Cardiac muscle cell (in vitro differentiated cells and primary cell): Measurements from ENCODE around the gene ALDH3A1. TPM values are rescaled to one million over a fixed set of nuclear protein-coding genes. Genes with fewer than 3 reads are reported as not detected.

Source experiments
- DNase-seq, 2 donors: peaks; one replicate each; pipeline versions ENCODE4 v3.0.0 to v3.0.0-alpha.2; 2010 to 2017; ENCODE audit warnings: low read depth in 1 of 2, low spot score in 1 of 2
- H3K27ac ChIP-seq: fragments of 200-600 bp; sonication (generic); 2 replicates; pipeline ENCODE4 v1.5.1; 2016
- H3K27me3 ChIP-seq: fragments of 200-600 bp; sonication (generic); 2 replicates; pipeline ENCODE4 v1.6.0; 2016; ENCODE audit warnings: control low read depth
- H3K36me3 ChIP-seq: fragments of 200-600 bp; sonication (generic); 2 replicates; pipeline ENCODE4 v1.5.1; 2016; ENCODE audit warnings: control low read depth
- H3K4me1 ChIP-seq: fragments of 200-600 bp; sonication (generic); 2 replicates; pipeline ENCODE4 v1.8.1; 2017; ENCODE audit warnings: low read depth, mild to moderate bottlenecking, mixed run types
- H3K4me3 ChIP-seq: fragments of 200-600 bp; sonication (generic); 2 replicates; pipeline ENCODE4 v1.5.1; 2016; ENCODE audit warnings: mild to moderate bottlenecking
- H3K9me3 ChIP-seq: fragments of 200-600 bp; sonication (generic); 2 replicates; pipeline ENCODE4 v1.5.1; 2017; ENCODE audit warnings: low read depth, mild to moderate bottlenecking, control low read depth
- polyA plus RNA-seq: library from polyadenylated mRNA; unstranded; fragments of >200 nt; fragmentation: Nextera tagmentation; extraction: Ambion mirVana; gene quantifications from 2 replicates; pipeline ENCODE4 v1.2.1, GENCODE V29; 2016
- total RNA-seq: library from RNA; depleted of rRNA; stranded (reverse); fragments of >200 nt; gene quantifications from 2 replicates; pipeline ENCODE4 v1.2.3, GENCODE V29; 2016
- TF ChIP-seq, protein P1 (sequence below): IDR thresholded peaks from 2 replicates; pipeline ENCODE4 v1.5.1; 2012; ENCODE audit warnings: low read depth, mild to moderate bottlenecking, low read length

ALDH3A1 gene
- total and polyA plus RNA-seq, 2 experiments from 2014 or later = not detected

DNA sequence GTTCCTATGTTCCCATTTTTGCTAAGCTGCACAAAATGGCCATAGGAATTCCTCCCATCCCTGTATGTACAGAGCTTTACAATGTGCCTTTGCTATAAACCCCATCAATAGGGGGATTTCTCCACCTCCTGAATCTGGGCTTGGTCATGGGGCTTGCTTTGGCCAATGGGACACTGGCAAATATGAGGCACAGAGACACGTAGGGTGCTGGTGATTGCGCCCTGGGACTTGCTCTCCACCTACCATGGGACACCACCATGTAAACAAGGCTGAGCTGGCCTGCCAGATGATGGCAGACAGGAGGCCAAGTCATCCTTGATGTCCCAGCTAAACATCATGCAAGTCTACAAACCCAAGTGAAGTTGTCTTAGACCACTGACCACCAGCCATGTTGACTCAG lies 15.3 kb upstream of the ALDH3A1 start:
- TF ChIP-seq, protein P1, sequence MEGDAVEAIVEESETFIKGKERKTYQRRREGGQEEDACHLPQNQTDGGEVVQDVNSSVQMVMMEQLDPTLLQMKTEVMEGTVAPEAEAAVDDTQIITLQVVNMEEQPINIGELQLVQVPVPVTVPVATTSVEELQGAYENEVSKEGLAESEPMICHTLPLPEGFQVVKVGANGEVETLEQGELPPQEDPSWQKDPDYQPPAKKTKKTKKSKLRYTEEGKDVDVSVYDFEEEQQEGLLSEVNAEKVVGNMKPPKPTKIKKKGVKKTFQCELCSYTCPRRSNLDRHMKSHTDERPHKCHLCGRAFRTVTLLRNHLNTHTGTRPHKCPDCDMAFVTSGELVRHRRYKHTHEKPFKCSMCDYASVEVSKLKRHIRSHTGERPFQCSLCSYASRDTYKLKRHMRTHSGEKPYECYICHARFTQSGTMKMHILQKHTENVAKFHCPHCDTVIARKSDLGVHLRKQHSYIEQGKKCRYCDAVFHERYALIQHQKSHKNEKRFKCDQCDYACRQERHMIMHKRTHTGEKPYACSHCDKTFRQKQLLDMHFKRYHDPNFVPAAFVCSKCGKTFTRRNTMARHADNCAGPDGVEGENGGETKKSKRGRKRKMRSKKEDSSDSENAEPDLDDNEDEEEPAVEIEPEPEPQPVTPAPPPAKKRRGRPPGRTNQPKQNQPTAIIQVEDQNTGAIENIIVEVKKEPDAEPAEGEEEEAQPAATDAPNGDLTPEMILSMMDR = no peak
- Histone ChIP-seq H3K27ac (no peak overlapping the region), H3K9me3 (no peaks in the 10 kb centered on the region), H3K4me3 (no peak overlapping the region), H3K27me3 (no peaks in the 10 kb centered on the region), H3K4me1 (no peaks in the 10 kb centered on the region), H3K36me3 (no peaks in the 10 kb centered on the region)
- no peak for DNase-seq

DNA sequence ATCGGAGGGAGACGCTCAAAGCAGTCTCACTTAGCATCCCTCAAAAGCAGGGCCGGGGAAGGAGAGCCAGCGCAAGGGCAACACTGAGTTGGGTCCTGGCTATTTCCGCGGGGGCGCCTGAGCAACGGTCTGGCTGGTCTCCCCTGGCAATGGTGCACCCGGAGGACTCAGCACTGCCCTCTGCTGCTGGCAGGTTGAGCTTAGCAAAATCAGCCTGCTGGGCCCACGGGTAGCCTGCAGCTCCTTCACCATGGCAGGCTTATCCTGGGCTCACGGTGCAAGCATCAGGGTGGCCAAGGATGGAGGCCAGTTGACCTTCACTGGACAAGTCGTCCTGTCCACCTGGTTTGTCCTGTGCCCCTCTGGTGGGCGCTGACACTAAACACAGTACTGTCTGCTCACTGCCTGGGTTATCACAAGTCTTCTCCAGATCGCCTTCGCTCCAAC lies 14.4 kb upstream of the ALDH3A1 start:
- no peak overlapping the region for H3K4me3 ChIP-seq

DNA sequence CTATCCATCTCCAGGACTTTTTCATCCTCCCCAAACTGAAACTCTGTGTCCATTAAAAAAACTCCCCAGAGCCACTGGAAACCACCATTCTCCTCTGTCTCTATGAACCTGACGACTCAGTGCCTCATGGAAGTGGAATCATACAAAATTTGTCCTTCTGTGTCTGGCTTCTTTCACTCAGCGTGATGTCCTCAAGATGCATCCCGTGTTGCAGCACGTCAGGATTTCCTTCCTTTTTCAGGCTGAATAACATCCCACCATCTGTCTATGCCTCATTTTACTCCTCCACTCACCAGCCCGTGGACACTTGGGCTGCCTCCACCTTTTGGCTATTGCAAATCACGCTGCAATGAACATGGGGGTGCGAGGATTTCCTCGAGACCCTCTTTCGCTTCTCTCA lies 12.6 kb upstream of the ALDH3A1 start:
- no peaks in the 10 kb centered on the region for H3K36me3 ChIP-seq
- TF ChIP-seq, protein P1 = no peak
- H3K27ac ChIP-seq = no peak overlapping the region
- no peaks in the 10 kb centered on the region for H3K27me3 ChIP-seq
- H3K4me3 ChIP-seq = no peak overlapping the region
- H3K9me3 ChIP-seq = no peaks in the 10 kb centered on the region
- H3K4me1 ChIP-seq = peaks cover 6% of the 10 kb centered on the region
- no peak for DNase-seq

More for the DNA sequence above, 14.4 kb upstream of the ALDH3A1 start:
- Histone ChIP-seq H3K9me3 (no peaks in the 10 kb centered on the region), H3K4me1 (no peaks in the 10 kb centered on the region), H3K27me3 (no peaks in the 10 kb centered on the region), H3K36me3 (no peaks in the 10 kb centered on the region), H3K27ac (no peak overlapping the region)
- peak; percentile 76 to 84 for DNase-seq
- TF ChIP-seq, protein P1 = peak; percentile 90

DNA sequence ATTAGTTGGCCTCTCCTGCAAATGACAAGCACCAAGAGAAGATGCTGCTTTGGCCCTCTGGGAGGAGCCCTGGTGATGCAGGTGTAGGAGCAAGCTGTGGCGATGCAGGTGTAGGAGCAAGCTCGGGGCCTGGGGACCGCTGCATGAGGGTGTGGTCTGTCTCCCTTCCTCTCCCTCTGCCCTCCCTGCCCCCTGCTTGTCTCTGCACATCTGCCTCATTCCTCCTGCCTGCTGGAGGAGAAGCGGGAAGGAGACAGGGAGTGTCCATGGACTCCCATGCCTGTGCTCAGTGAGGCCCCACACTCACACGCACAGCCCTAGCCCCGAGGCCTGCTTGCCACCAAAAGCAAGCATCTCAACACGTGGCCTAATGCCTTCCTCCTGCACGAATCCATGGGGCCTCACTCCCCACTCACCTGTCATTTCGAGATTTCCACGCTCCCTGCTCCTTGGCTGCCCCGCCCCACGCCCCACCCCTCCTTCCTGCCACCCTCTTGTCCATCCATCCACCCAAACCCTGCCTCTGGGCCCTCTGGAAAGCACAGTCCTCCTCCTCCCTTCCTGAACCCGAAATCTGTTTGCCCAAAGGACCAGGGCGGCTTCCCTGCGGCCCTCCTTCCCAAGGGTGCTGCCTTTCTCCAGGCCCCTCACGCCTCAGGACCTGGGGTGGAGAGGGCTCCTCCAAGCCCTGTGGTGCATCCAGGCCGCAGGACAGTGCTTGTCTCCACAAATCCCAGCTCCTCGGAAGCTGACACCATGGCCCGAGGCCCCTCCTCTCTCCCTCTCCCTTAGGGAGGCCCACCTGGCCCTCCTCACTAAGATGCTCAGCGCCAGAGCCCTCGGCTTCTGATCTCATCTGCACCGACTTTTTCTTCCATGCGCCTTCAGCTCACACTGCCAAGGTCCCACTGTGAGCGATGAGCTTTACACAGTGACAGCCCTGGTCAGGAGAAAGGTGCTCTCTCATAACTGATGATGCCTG lies 11.8 kb upstream of the ALDH3A1 start:
- TF ChIP-seq, protein P1 = no peak
- H3K4me1 ChIP-seq = peaks cover 6% of the 10 kb centered on the region
- DNase-seq = no peak

DNA sequence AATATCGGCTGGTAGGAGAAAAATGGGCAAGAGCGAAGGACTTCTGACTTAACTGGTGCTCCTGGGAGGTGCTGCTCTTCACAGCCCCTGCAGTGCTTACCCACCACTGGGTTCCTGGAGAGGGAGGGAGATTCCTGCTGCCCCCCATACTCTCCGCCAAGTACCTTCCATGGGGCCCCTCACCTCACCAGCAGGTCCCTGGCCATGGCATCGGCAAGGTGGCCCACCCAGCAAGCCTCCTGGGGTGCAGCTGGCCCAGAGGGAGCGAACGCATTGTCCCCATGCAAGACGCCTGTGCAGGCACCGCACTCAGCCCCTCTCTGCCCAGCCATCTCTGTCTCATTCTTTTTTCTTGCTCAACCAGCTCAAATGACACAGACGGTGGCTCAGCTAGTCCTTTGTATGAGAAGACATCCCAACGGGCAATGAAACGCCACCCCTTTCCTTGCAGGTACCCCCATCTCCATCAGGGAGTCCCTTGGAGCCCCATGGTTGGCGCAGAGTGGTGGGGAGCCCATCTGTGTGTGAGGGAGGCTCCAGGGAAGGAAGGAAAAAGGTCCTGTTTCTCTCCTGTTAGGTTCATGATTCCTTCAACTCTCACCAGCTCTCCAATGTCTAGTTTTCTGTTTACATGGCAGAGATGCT lies 9.6 kb upstream of the ALDH3A1 start:
- no peaks in the 10 kb centered on the region for H3K36me3 ChIP-seq

More for the DNA sequence above, 11.8 kb upstream of the ALDH3A1 start:
- Histone ChIP-seq H3K27me3 (no peaks in the 10 kb centered on the region), H3K4me3 (no peak overlapping the region), H3K36me3 (no peaks in the 10 kb centered on the region), H3K27ac (no peak overlapping the region), H3K9me3 (no peaks in the 10 kb centered on the region)

More for the DNA sequence above, 9.6 kb upstream of the ALDH3A1 start:
- Histone ChIP-seq H3K9me3 (no peaks in the 10 kb centered on the region), H3K4me3 (no peak overlapping the region), H3K27ac (no peak overlapping the region), H3K4me1 (peaks cover 6% of the 10 kb centered on the region), H3K27me3 (no peaks in the 10 kb centered on the region)
- no peak for DNase-seq
- TF ChIP-seq, protein P1 = no peak
